PC-3 (cell line): Measurements from ENCODE around the gene APBA2.

Experiments used
- EZH2 ChIP-seq: fragments of 300-600 bp; sonication (generic); IDR thresholded peaks from one replicate; pipeline ENCODE4 v1.6.1; 2017; ENCODE audit warnings: antibody characterized with exemption, mild to moderate bottlenecking, low read length; ENCODE audit not compliant: unreplicated experiment
- TF ChIP-seq, protein P1 (sequence below): fragments of 300-600 bp; sonication (generic); conservative IDR thresholded peaks from 2 replicates; pipeline ENCODE4 v1.5.1; 2017; ENCODE audit warnings: antibody characterized with exemption, low read depth, mild to moderate bottlenecking, low read length

DNA sequence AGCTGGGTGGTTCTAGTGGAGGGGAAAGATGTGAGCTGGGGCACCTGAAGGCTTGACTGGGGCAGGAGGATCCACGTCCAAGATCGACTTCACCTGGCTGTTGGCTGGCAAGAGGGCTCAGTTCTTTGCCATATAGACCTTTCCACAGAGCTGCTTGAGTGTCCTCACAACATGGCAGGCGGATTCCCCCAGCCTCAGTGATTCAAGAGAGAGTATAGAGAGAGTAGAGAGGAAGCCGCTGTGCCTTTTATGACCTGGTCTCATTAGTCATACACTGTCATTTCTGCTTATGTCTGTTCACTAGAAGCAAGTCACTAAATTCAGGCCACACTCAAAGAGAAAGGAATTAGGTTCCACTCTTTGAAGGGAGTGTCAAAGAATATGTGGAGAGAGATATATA, 101.6 kb downstream of the APBA2 start:
- TF ChIP-seq, protein P1, sequence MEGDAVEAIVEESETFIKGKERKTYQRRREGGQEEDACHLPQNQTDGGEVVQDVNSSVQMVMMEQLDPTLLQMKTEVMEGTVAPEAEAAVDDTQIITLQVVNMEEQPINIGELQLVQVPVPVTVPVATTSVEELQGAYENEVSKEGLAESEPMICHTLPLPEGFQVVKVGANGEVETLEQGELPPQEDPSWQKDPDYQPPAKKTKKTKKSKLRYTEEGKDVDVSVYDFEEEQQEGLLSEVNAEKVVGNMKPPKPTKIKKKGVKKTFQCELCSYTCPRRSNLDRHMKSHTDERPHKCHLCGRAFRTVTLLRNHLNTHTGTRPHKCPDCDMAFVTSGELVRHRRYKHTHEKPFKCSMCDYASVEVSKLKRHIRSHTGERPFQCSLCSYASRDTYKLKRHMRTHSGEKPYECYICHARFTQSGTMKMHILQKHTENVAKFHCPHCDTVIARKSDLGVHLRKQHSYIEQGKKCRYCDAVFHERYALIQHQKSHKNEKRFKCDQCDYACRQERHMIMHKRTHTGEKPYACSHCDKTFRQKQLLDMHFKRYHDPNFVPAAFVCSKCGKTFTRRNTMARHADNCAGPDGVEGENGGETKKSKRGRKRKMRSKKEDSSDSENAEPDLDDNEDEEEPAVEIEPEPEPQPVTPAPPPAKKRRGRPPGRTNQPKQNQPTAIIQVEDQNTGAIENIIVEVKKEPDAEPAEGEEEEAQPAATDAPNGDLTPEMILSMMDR, result no peak
- no peak for TF ChIP-seq EZH2
